Nephron (organoid): ENCODE data around the gene KATNB1.
"Not testable (repeated sequence)": the region's sequence is repeated elsewhere in the genome, so short reads cannot be mapped to it uniquely, and the experiment has no call there.

Experiments
- H3K27ac Mint-ChIP-seq, 3 experiments: 2 replicates each; pipeline ENCODE4 v1.8.0; 2020; ENCODE audit warnings: mixed read lengths in 3 of 3, mild to moderate bottlenecking in 2 of 3, moderate library complexity in 1 of 3
- H3K27me3 Mint-ChIP-seq: 2 replicates; pipeline ENCODE4 v1.8.0; 2021; ENCODE audit warnings: low read depth, mild to moderate bottlenecking, moderate library complexity, mixed read lengths
- H3K36me3 Mint-ChIP-seq: 2 replicates; pipeline ENCODE4 v1.8.0; 2020; ENCODE audit warnings: low read depth, mixed read lengths
- H3K4me1 Mint-ChIP-seq: 2 replicates; pipeline ENCODE4 v1.8.0; 2020; ENCODE audit warnings: mixed read lengths
- H3K4me3 Mint-ChIP-seq, 3 experiments: 2 replicates each; pipeline ENCODE4 v1.8.0; 2020; ENCODE audit warnings: mild to moderate bottlenecking in 3 of 3, mixed read lengths in 3 of 3, moderate library complexity in 2 of 3
- H3K9me3 Mint-ChIP-seq: 2 replicates; pipeline ENCODE4 v1.8.0; 2020; ENCODE audit warnings: mixed read lengths
- CTCF ChIP-seq, 3 experiments: fragments of 200-600 bp; sonication (generic); IDR thresholded peaks; one replicate each; pipeline ENCODE4 v1.5.0; 2021; ENCODE audit warnings: antibody characterized with exemption in 3 of 3; ENCODE audit not compliant: unreplicated experiment in 3 of 3

The KATNB1 gene

GRCh38 chr16:57729182-57729484 is 6.4 kb upstream of the KATNB1 start:
- peaks cover 5% of the 10 kb centered on the region for H3K9me3 Mint-ChIP-seq
- no peak for TF ChIP-seq CTCF (IDR thresholded peaks at IDR 0.05; ENCODE audit: unreplicated experiment in 3 of 3)
- peaks cover 5% of the 10 kb centered on the region for H3K4me1 Mint-ChIP-seq
- H3K36me3 Mint-ChIP-seq = no peaks in the 10 kb centered on the region
- H3K27ac Mint-ChIP-seq = no peak overlapping the region
- no peak overlapping the region for H3K4me3 Mint-ChIP-seq
- peaks cover 3% of the 10 kb centered on the region for H3K27me3 Mint-ChIP-seq

DNA sequence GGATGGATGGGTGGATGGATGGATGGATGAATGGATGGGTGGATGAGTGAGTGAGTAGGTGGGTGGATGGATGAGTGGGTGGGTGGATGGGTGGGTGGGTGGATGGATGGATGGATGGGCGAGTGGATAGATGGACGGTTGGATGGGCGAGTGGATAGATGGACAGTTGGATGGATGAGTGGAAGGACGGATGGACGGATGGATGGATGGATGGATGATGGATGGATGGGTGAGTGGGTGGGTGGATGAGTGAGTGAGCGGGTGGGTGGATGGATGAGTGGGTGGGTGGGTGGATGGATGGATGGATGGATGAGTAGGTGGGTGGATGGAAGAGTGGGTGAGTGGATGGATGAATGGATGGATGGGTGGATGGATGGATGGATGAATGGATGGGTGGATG is 5.7 kb upstream of the KATNB1 start:
- not testable (repeated sequence) for H3K9me3 Mint-ChIP-seq, H3K27ac Mint-ChIP-seq, H3K4me1 Mint-ChIP-seq, H3K36me3 Mint-ChIP-seq, H3K4me3 Mint-ChIP-seq, H3K27me3 Mint-ChIP-seq

GRCh38 chr16:57730771-57731730 is 4.5 kb upstream of the KATNB1 start:
- Mint-ChIP-seq H3K9me3 (peaks cover 5% of the 10 kb centered on the region), H3K27me3 (peaks cover 3% of the 10 kb centered on the region), H3K27ac (no peak overlapping the region), H3K4me1 (peaks cover 5% of the 10 kb centered on the region), H3K36me3 (no peaks in the 10 kb centered on the region), H3K4me3 (no peak overlapping the region)
- no peak for TF ChIP-seq CTCF (IDR thresholded peaks at IDR 0.05; ENCODE audit: unreplicated experiment in 3 of 3)

- H3K27ac Mint-ChIP-seq = no peak overlapping the region
- peaks cover 5% of the 10 kb centered on the region for H3K9me3 Mint-ChIP-seq
- H3K27me3 Mint-ChIP-seq = peaks cover 3% of the 10 kb centered on the region
- H3K4me3 Mint-ChIP-seq = no peak overlapping the region
- H3K4me1 Mint-ChIP-seq = peaks cover 14% of the 10 kb centered on the region
- no peaks in the 10 kb centered on the region for H3K36me3 Mint-ChIP-seq
- no peak for TF ChIP-seq CTCF (IDR thresholded peaks at IDR 0.05; ENCODE audit: unreplicated experiment in 3 of 3)
Measured at GRCh38 chr16:57732037-57732436, 3.5 kb upstream of the KATNB1 start.

GRCh38 chr16:57732714-57733113 is 2.9 kb upstream of the KATNB1 start:
- peaks cover 21% of the 10 kb centered on the region for H3K4me1 Mint-ChIP-seq
- no peaks in the 10 kb centered on the region for H3K36me3 Mint-ChIP-seq
- H3K9me3 Mint-ChIP-seq = peaks cover 5% of the 10 kb centered on the region
- H3K4me3 Mint-ChIP-seq = peak overlapping the region; percentile 67 to 82 (median 81)
- peaks cover 2% of the 10 kb centered on the region for H3K27me3 Mint-ChIP-seq
- H3K27ac Mint-ChIP-seq = peak overlapping the region; percentile 52 to 99 (median 72)
- no peak for TF ChIP-seq CTCF (IDR thresholded peaks at IDR 0.05; ENCODE audit: unreplicated experiment in 3 of 3)

DNA sequence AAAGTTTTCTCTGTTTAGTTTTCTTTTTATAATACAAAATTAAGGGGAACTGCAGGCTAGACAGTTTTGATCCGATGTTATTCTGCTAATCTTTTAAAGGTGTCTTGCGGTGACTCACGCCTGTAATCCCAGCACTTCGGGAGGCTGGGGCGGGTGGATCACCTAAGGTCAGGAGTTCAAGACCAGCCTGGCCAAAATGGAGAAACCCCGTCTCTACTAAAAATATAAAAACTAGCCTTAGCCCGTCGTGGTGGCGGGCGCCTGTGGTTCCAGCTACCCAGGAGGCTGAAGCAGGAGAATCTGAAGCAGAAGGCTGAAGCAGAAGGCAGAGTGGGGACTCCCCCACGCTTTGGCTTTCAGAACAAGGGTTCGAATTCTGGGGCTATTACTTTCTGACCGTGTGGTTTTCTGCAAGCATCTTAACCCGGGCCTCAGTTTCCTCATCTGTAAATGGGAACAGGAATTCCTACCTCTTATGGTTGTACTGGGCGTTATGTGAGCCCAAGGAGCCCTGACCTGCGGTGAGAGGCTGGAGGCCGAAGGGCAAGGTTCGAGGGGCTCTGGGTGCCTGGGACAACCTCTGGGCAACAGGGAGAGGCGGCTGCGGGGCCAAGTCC is 1.2 kb upstream of the KATNB1 start:
- Mint-ChIP-seq H3K4me3 (peak overlapping the region; percentile 88 to 93 (median 90)), H3K36me3 (no peaks in the 10 kb centered on the region), H3K9me3 (peaks cover 5% of the 10 kb centered on the region), H3K27me3 (no peaks in the 10 kb centered on the region), H3K4me1 (peaks cover 23% of the 10 kb centered on the region), H3K27ac (peak overlapping the region; percentile 94 to 99 (median 98))
- TF ChIP-seq CTCF (IDR thresholded peaks at IDR 0.05; ENCODE audit: unreplicated experiment in 3 of 3) = no peak
